IPS-20b (cell line): ENCODE data around the gene PEAR1.

ENCODE experiments used
- H3K27ac ChIP-seq: one replicate; pipeline ENCODE4 v1.5.1; 2013; ENCODE audit warnings: low read length
- H3K27me3 ChIP-seq: 2 replicates; pipeline ENCODE4 v1.6.1; 2013; ENCODE audit warnings: mild to moderate bottlenecking, low read length, inconsistent platforms; ENCODE audit not compliant: insufficient read depth
- H3K36me3 ChIP-seq: 2 replicates; pipeline ENCODE4 v1.6.1; 2013; ENCODE audit warnings: low read depth, mild to moderate bottlenecking, inconsistent platforms, low read length, moderate library complexity; ENCODE audit not compliant: insufficient read depth
- H3K4me1 ChIP-seq: 2 replicates; pipeline ENCODE4 v1.6.1; 2013; ENCODE audit warnings: mild to moderate bottlenecking, control low read depth, inconsistent platforms, low read length, moderate library complexity; ENCODE audit not compliant: insufficient read depth
- H3K4me3 ChIP-seq: 2 replicates; pipeline ENCODE4 v1.5.1; 2013; ENCODE audit warnings: mild to moderate bottlenecking, low read length, inconsistent platforms
- H3K9ac ChIP-seq: 2 replicates; pipeline ENCODE4 v1.6.1; 2013; ENCODE audit warnings: low read depth, mild to moderate bottlenecking, inconsistent platforms, low read length, moderate library complexity
- H3K9me3 ChIP-seq: 2 replicates; pipeline ENCODE4 v1.6.1; 2013; ENCODE audit warnings: mild to moderate bottlenecking, low read depth, low read length, inconsistent platforms; ENCODE audit not compliant: insufficient read depth

Gene PEAR1

GRCh38 chr1:156886583-156887281, 6.8 kb upstream of the PEAR1 start:
- peaks cover 9% of the 10 kb centered on the region; the same call in 1 of the 2 replicates for H3K4me1 ChIP-seq
- H3K4me3 ChIP-seq = peak overlapping the region; percentile 41; the same call in 1 of the 2 replicates
- H3K36me3 ChIP-seq = no peaks in the 10 kb centered on the region
- peaks cover 71% of the 10 kb centered on the region for H3K27me3 ChIP-seq
- no peak overlapping the region for H3K9ac ChIP-seq
- H3K9me3 ChIP-seq = no peaks in the 10 kb centered on the region
- H3K27ac ChIP-seq = no peak overlapping the region

- Histone ChIP-seq H3K9ac (no peak overlapping the region), H3K27ac (no peak overlapping the region), H3K4me1 (peaks cover 9% of the 10 kb centered on the region; the same call in 1 of the 2 replicates), H3K27me3 (peaks cover 77% of the 10 kb centered on the region), H3K4me3 (peak overlapping the region; percentile 48), H3K9me3 (no peaks in the 10 kb centered on the region), H3K36me3 (no peaks in the 10 kb centered on the region)
Measured at GRCh38 chr1:156887317-156887716, 6.2 kb upstream of the PEAR1 start.

- Histone ChIP-seq H3K27ac (no peak overlapping the region), H3K36me3 (no peaks in the 10 kb centered on the region), H3K4me1 (peaks cover 9% of the 10 kb centered on the region; the same call in 1 of the 2 replicates), H3K4me3 (no peak overlapping the region), H3K9me3 (no peaks in the 10 kb centered on the region), H3K27me3 (peaks cover 81% of the 10 kb centered on the region), H3K9ac (no peak overlapping the region)
Measured at GRCh38 chr1:156887734-156888133, 5.8 kb upstream of the PEAR1 start.

- Histone ChIP-seq H3K4me1 (peaks cover 4% of the 10 kb centered on the region; the same call in 1 of the 2 replicates), H3K9me3 (no peaks in the 10 kb centered on the region), H3K4me3 (no peak overlapping the region), H3K27me3 (peaks cover 85% of the 10 kb centered on the region), H3K9ac (no peak overlapping the region), H3K36me3 (no peaks in the 10 kb centered on the region), H3K27ac (no peak overlapping the region)
Measured at GRCh38 chr1:156889802-156890580, 3.5 kb upstream of the PEAR1 start.

GRCh38 chr1:156892190-156893047, 1.1 kb upstream of the PEAR1 start:
- H3K27ac ChIP-seq = no peak overlapping the region
- peaks cover 77% of the 10 kb centered on the region for H3K27me3 ChIP-seq
- no peaks in the 10 kb centered on the region for H3K36me3 ChIP-seq
- H3K4me1 ChIP-seq = peaks cover 5% of the 10 kb centered on the region
- H3K9me3 ChIP-seq = no peaks in the 10 kb centered on the region
- H3K4me3 ChIP-seq = peak overlapping the region; percentile 63
- H3K9ac ChIP-seq = no peak overlapping the region

GRCh38 chr1:156894001-156894400, 483 bp downstream of the PEAR1 start:
- no peak overlapping the region for H3K27ac ChIP-seq
- H3K9ac ChIP-seq = no peak overlapping the region
- peaks cover 71% of the 10 kb centered on the region for H3K27me3 ChIP-seq
- H3K9me3 ChIP-seq = no peaks in the 10 kb centered on the region
- peaks cover 8% of the 10 kb centered on the region; the same call in 1 of the 2 replicates for H3K4me1 ChIP-seq
- peak overlapping the region; percentile 49; the same call in 1 of the 2 replicates for H3K4me3 ChIP-seq
- no peaks in the 10 kb centered on the region for H3K36me3 ChIP-seq

- no peak overlapping the region for H3K27ac ChIP-seq
- H3K9me3 ChIP-seq = no peaks in the 10 kb centered on the region
- peaks cover 72% of the 10 kb centered on the region for H3K27me3 ChIP-seq
- peaks cover 8% of the 10 kb centered on the region; the same call in 1 of the 2 replicates for H3K4me1 ChIP-seq
- H3K36me3 ChIP-seq = no peaks in the 10 kb centered on the region
- H3K4me3 ChIP-seq = no peak overlapping the region
- no peak overlapping the region for H3K9ac ChIP-seq
Measured at GRCh38 chr1:156894711-156895454, 1.4 kb downstream of the PEAR1 start.

GRCh38 chr1:156895455-156895812, 1.9 kb downstream of the PEAR1 start:
- no peaks in the 10 kb centered on the region for H3K36me3 ChIP-seq
- H3K27ac ChIP-seq = no peak overlapping the region
- H3K4me1 ChIP-seq = peaks cover 8% of the 10 kb centered on the region; the same call in 1 of the 2 replicates
- peaks cover 69% of the 10 kb centered on the region for H3K27me3 ChIP-seq
- no peaks in the 10 kb centered on the region for H3K9me3 ChIP-seq
- no peak overlapping the region for H3K4me3 ChIP-seq
- no peak overlapping the region for H3K9ac ChIP-seq

GRCh38 chr1:156895927-156896326, 2.4 kb downstream of the PEAR1 start:
- Histone ChIP-seq H3K27ac (no peak overlapping the region), H3K4me1 (peaks cover 8% of the 10 kb centered on the region; the same call in 1 of the 2 replicates), H3K9ac (no peak overlapping the region), H3K4me3 (no peak overlapping the region), H3K36me3 (no peaks in the 10 kb centered on the region), H3K9me3 (no peaks in the 10 kb centered on the region), H3K27me3 (peaks cover 64% of the 10 kb centered on the region)

- peaks cover 58% of the 10 kb centered on the region for H3K27me3 ChIP-seq
- H3K4me1 ChIP-seq = peaks cover 8% of the 10 kb centered on the region; the same call in 1 of the 2 replicates
- H3K27ac ChIP-seq = no peak overlapping the region
- H3K36me3 ChIP-seq = no peaks in the 10 kb centered on the region
- H3K9ac ChIP-seq = no peak overlapping the region
- no peak overlapping the region for H3K4me3 ChIP-seq
- H3K9me3 ChIP-seq = no peaks in the 10 kb centered on the region
Measured at GRCh38 chr1:156896490-156897033, 3.0 kb downstream of the PEAR1 start.
